Motor neuron (in vitro differentiated cells): ENCODE results near the gene CDH13. TPM values are rescaled to one million over a fixed set of nuclear protein-coding genes. Genes with fewer than 3 reads are reported as not detected.

Experiments used
- ATAC-seq, 8 experiments: fragments of 200-7000 bp; cut with Tn5 transposase; replicated peaks in 6 of 8; 2 replicates each; pipeline ENCODE4 v1.8.0; 2021; ENCODE audit warnings: mild to moderate bottlenecking in 8 of 8, moderate library complexity in 8 of 8
- H3K27ac ChIP-seq, 2 donors: fragments of 250-450 bp; sonication (Bioruptor Pico); 2 replicates each; pipeline ENCODE4 v1.9.0; 2021; ENCODE audit warnings: antibody characterized with exemption in 2 of 2, mild to moderate bottlenecking in 2 of 2, moderate library complexity in 1 of 2
- H3K4me1 ChIP-seq, 2 donors: fragments of 250-450 bp; sonication (Bioruptor Pico); replicated peaks in 1 of 2; 2 replicates each; pipeline ENCODE4 v1.6.1; 2021; ENCODE audit warnings: antibody characterized with exemption in 2 of 2, mild to moderate bottlenecking in 2 of 2, moderate library complexity in 1 of 2
- H3K4me3 ChIP-seq, 5 donors: fragments of 250-450 bp; sonication (Bioruptor Pico); 2 replicates each; pipeline ENCODE4 v1.9.0; 2021; ENCODE audit warnings: antibody characterized with exemption in 5 of 5, mild to moderate bottlenecking in 5 of 5, moderate library complexity in 4 of 5
- WGBS, 10 experiments: fragments of 450-650 bp; shearing (Covaris generic); methylation state at CpG; one replicate each; pipeline ENCODE4 v1.0.0; 2022; 5-methylcytosine and 5-hydroxymethylcytosine counted together
- in situ Hi-C, 9 experiments: fragments of 400-800 bp; cut with MboI; loops; one replicate each; pipeline ENCODE4 v1.15.0; 2021; ENCODE audit warnings: low sequenced_read_pairs in 9 of 9, low pct_unique_long_range_greater_than_20kb in 2 of 9; ENCODE audit not compliant: unreplicated experiment in 9 of 9
- total RNA-seq, 8 experiments: library from RNA; unstranded; fragments of 300-600 nt; gene quantifications; 2 replicates each; pipeline versions ENCODE4 v1.2.3 to v1.2.4, GENCODE V29; 2022

CDH13 gene
- total RNA-seq, 8 experiments from 2014 or later, result 0.42 to 10.3 (median 3.4) TPM

GRCh38 chr16:82657239-82657638 lies 30.5 kb downstream of the CDH13 start:
- in situ Hi-C loops, result no loop called here
- ATAC-seq, result no peak
- 13 to 94% (median 75%) methylated on average over 1 to 2 of the region's 2 CpGs; no CpG with 5 or more reads in 2 of the 10 experiments for WGBS, 10 experiments
- Histone ChIP-seq H3K27ac (no peak overlapping the region), H3K4me1 (peaks cover 8 to 12% of the 10 kb centered on the region in 2 donors), H3K4me3 (no peak overlapping the region)

GRCh38 chr16:82657786-82658185 lies 31.0 kb downstream of the CDH13 start:
- H3K4me1 ChIP-seq, result peaks cover 8 to 12% of the 10 kb centered on the region in 2 donors
- H3K27ac ChIP-seq, result no peak overlapping the region
- in situ Hi-C loops, result no loop called here
- H3K4me3 ChIP-seq, result no peak overlapping the region
- ATAC-seq, result no peak
- 40 to 100% (median 78%) methylated on average over 1 of the region's 1 CpG for WGBS, 10 experiments

- WGBS, 10 experiments, result 43 to 100% (median 100%) methylated on average over 1 to 2 of the region's 2 CpGs; no CpG with 5 or more reads in 2 of the 10 experiments
- Histone ChIP-seq H3K27ac (no peak overlapping the region), H3K4me3 (no peak overlapping the region), H3K4me1 (peaks cover 6% of the 10 kb centered on the region in 2 donors)
- in situ Hi-C loops, result no loop called here
- ATAC-seq, result no peak
Observed at GRCh38 chr16:82658796-82659195, 32.0 kb downstream of the CDH13 start.

- peak in 3 of 8 experiments; percentile 79 to 92 (median 89) for ATAC-seq
- Histone ChIP-seq H3K4me1 (peaks cover 4% of the 10 kb centered on the region in 2 donors), H3K27ac (no peak overlapping the region), H3K4me3 (no peak overlapping the region)
- in situ Hi-C loops, result no loop called here
- 3 to 91% (median 71%) methylated on average over 2 to 8 of the region's 8 CpGs; no CpG with 5 or more reads in 1 of the 10 experiments for WGBS, 10 experiments
Observed at GRCh38 chr16:82660075-82660645, 33.4 kb downstream of the CDH13 start.

GRCh38 chr16:82660966-82661365 lies 34.2 kb downstream of the CDH13 start:
- Histone ChIP-seq H3K4me3 (no peak overlapping the region), H3K4me1 (peaks cover 0 to 4% of the 10 kb centered on the region in 2 donors), H3K27ac (no peak overlapping the region)
- 50 to 100% (median 82%) methylated on average over 1 to 7 of the region's 7 CpGs; no CpG with 5 or more reads in 2 of the 10 experiments for WGBS, 10 experiments
- in situ Hi-C loops, result no loop called here
- ATAC-seq, result no peak

GRCh38 chr16:82664181-82664580 lies 37.4 kb downstream of the CDH13 start:
- WGBS, 10 experiments, result 20 to 93% (median 67%) methylated on average over 1 to 2 of the region's 2 CpGs; no CpG with 5 or more reads in 5 of the 10 experiments
- Histone ChIP-seq H3K27ac (no peak overlapping the region), H3K4me1 (peaks cover 0 to 4% of the 10 kb centered on the region in 2 donors), H3K4me3 (no peak overlapping the region)
- in situ Hi-C loops, result no loop called here
- ATAC-seq, result no peak

- H3K27ac ChIP-seq, result no peak overlapping the region
- peaks cover 0 to 4% of the 10 kb centered on the region in 2 donors for H3K4me1 ChIP-seq
- in situ Hi-C loops, result no loop called here
- WGBS, 10 experiments, result 92 to 100% (median 100%) methylated on average over 2 to 3 of the region's 3 CpGs; no CpG with 5 or more reads in 5 of the 10 experiments
- no peak overlapping the region for H3K4me3 ChIP-seq
- no peak for ATAC-seq
Observed at GRCh38 chr16:82665025-82665424, 38.3 kb downstream of the CDH13 start.

GRCh38 chr16:82667437-82667836 lies 40.7 kb downstream of the CDH13 start:
- WGBS, 10 experiments, result 80 to 100% (median 95%) methylated on average over 1 to 4 of the region's 12 CpGs; no CpG with 5 or more reads in 5 of the 10 experiments
- Histone ChIP-seq H3K4me3 (no peak overlapping the region), H3K27ac (no peak overlapping the region), H3K4me1 (no peaks in the 10 kb centered on the region)
- in situ Hi-C loops, result no loop called here
- no peak for ATAC-seq

- ATAC-seq, result no peak
- WGBS, 10 experiments, result 63 to 90% (median 83%) methylated on average over 1 to 3 of the region's 3 CpGs; no CpG with 5 or more reads in 4 of the 10 experiments
- in situ Hi-C loops, result no loop called here
- Histone ChIP-seq H3K4me1 (no peaks in the 10 kb centered on the region), H3K4me3 (no peak overlapping the region), H3K27ac (no peak overlapping the region)
Observed at GRCh38 chr16:82668094-82668493, 41.3 kb downstream of the CDH13 start.

- H3K27ac ChIP-seq, result no peak overlapping the region
- in situ Hi-C loops, result no loop called here
- WGBS, 10 experiments, result 60 to 100% (median 94%) methylated on average over 1 to 3 of the region's 3 CpGs; no CpG with 5 or more reads in 2 of the 10 experiments
- peaks cover 0 to 3% of the 10 kb centered on the region in 2 donors for H3K4me1 ChIP-seq
- no peak overlapping the region for H3K4me3 ChIP-seq
- no peak for ATAC-seq
Observed at GRCh38 chr16:82671741-82672140, 45.0 kb downstream of the CDH13 start.

GRCh38 chr16:82672676-82673075 lies 45.9 kb downstream of the CDH13 start:
- Histone ChIP-seq H3K4me3 (no peak overlapping the region), H3K27ac (no peak overlapping the region), H3K4me1 (peaks cover 0 to 3% of the 10 kb centered on the region in 2 donors)
- no peak for ATAC-seq
- in situ Hi-C loops, result no loop called here
- WGBS, 10 experiments, result 40 to 100% (median 73%) methylated on average over 1 to 3 of the region's 3 CpGs; no CpG with 5 or more reads in 4 of the 10 experiments

- Histone ChIP-seq H3K27ac (no peak overlapping the region), H3K4me1 (peaks cover 0 to 3% of the 10 kb centered on the region in 2 donors), H3K4me3 (no peak overlapping the region)
- in situ Hi-C loops, result no loop called here
- ATAC-seq, result no peak
- 33 to 97% (median 68%) methylated on average over 1 to 3 of the region's 3 CpGs; no CpG with 5 or more reads in 2 of the 10 experiments for WGBS, 10 experiments
Observed at GRCh38 chr16:82675300-82675699, 48.5 kb downstream of the CDH13 start.

GRCh38 chr16:82681592-82681991 lies 54.8 kb downstream of the CDH13 start:
- Histone ChIP-seq H3K27ac (no peak overlapping the region), H3K4me3 (no peak overlapping the region), H3K4me1 (no peaks in the 10 kb centered on the region)
- in situ Hi-C loops, result no loop called here
- WGBS, 10 experiments, result 70 to 86% (median 81%) methylated on average over 2 to 7 of the region's 11 CpGs; no CpG with 5 or more reads in 3 of the 10 experiments
- no peak for ATAC-seq

GRCh38 chr16:82682767-82683166 lies 56.0 kb downstream of the CDH13 start:
- in situ Hi-C loops, result no loop called here
- no peak overlapping the region for H3K4me3 ChIP-seq
- WGBS, 10 experiments, result 20 to 100% (median 76%) methylated on average over 1 to 4 of the region's 4 CpGs
- no peak for ATAC-seq
- H3K27ac ChIP-seq, result no peak overlapping the region
- H3K4me1 ChIP-seq, result no peaks in the 10 kb centered on the region
